ENCODE data around the gene PKNOX1.
A peak's percentile ranks its signal among the peaks of the same experiment; 100 is the strongest.
"Not testable (repeated sequence)": the region's sequence is repeated elsewhere in the genome, so short reads cannot be mapped to it uniquely, and the experiment has no call there.

The PKNOX1 gene

DNA sequence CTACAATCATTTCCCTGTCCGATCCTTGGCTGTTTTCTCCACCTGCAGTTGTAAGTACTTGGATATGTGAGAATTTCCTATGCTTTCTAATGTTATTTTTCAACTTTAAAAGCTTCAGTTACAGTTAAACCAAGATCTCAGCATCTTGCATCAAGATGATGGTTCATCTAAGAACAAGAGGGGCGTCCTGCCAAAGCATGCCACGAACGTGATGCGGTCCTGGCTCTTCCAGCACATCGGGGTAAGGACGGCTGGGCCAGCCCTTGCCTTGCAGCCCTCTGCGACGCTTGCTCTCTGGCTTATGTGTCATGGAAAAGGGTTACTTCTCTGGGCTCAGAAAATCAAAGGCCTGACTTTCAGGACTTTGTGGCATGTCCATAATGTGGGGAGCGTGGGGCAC lies 46.8 kb downstream of the PKNOX1 start:
- no peak for DNase-seq (ENCODE audit: low spot score)

DNA sequence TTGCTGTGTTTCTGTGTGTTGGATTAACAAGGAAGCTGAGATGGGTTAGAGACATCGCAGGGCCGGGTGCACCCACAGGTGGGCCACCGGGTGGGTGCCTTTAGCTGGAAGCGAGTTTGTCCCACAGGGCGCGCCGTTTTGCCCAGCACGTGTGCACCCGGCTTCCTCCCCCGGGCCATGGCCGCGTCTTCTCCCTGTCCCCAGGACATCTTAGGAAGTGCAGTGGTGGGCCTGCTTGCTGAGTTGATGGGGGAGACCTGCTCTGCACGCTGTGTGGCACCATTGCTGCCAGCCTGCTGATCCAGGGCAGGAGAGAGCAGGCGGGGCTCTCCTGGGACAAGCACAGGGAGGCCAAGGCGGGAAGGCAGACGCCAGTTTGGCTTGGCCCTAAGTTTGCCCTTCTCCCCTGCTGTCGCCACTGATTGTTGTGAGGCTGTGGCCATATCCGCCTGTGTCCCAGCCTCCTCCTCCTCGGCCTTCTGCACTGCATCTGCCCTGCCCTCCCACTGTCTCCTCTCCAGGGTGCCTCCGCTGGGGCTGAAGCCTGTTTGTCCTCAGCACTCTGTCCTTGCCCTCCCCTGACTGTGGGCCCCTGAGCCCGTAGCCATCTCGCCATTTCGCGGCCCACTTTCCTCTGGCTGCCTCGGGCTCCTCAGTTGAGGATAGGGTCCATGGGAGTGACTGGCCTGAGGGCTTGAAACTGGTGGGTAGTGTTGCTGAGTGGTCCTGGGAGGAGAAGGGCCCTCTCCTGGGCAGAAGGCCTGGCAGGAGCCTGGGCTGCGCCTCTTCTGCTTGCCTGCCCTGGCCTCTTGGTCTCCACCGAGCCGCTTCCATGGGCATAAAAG lies 47.6 kb downstream of the PKNOX1 start:
- no peak for DNase-seq (ENCODE audit: low spot score)

- no peak for DNase-seq (ENCODE audit: low spot score)
These were observed 48.8 kb downstream of the PKNOX1 start for GRCh38 chr21:43023175-43023574.

DNA sequence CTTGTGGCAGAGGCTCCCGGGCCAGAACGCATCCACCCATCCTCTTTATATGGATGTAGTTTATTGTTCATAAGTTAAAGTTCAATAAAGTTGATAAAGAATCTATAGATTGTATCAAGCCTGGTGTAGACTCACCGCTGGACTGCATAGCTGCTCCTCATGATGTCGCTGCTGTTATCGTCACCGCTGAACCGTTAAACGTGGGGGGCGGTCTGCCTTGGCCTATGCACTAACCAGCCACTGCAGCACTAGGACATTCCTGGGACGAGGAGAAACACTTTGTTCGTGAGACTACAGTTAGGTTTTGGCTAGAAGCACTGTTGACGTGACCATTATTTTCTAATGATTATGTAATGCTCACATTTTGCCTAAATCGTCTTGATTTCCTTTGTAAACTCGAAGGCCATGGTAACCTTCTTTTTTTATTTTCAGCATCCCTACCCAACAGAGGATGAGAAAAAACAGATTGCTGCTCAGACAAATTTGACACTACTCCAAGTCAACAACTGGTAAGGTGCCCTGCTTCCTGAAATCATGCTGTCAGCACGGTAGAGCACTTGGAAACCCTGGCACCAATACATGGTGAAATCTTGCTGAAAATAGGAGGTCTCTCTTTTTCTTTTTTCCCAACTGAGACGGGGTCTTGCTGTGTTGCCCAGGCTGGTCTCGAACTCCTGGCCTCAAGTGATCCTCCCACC lies 50.2 kb downstream of the PKNOX1 start:
- no peak for DNase-seq (ENCODE audit: low spot score)

- peak; percentile 47 for DNase-seq (ENCODE audit: low spot score)
These were observed 51.3 kb downstream of the PKNOX1 start for GRCh38 chr21:43025636-43026180.

DNA sequence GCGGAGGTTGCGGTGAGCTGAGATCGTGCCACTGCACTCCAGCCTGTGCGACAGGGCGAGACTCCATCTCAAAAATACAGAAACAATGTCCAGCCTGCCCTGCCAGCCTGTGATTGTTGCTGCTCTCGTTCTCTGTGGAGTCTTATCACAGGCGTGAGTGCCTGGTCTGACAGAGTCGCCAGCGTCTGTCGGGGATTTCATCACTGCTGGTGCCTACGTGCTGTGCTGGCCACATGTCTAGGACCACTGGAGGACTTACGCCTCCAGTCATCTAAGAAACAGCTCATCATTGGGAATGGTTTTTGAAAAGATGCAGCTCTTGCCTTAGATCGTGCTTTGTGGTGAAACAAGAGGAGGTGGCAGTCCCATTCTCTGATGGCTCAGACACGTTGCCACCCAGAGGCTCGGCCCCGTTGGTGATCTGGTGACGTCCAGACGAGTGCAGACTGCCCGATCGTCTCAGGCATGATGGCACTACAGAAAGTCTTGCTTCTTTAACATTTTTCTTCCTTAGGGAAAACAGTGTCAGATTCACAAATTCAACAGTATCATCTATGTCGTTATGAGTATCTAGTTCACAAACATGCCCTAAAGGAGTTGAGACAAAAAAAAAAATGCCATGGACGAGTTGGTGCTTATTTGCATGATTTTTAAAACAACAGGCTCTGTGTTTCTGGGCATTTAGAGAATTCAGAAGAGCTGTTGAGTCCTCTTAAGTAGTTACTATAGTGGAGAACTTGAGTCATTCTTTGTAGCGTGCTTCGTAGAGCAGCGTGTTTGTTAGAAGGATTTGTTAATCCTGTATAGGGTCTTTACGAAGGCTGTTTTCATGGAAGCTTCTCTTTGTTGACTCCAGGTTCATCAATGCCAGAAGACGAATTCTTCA lies 53.7 kb downstream of the PKNOX1 start:
- DNase-seq (ENCODE audit: low spot score): no peak

GRCh38 chr21:43029785-43030184 lies 55.4 kb downstream of the PKNOX1 start:
- DNase-seq (ENCODE audit: low spot score): no peak

- no peak for DNase-seq (ENCODE audit: low spot score)
These were observed 56.8 kb downstream of the PKNOX1 start for GRCh38 chr21:43031121-43031619.

- no peak for DNase-seq (ENCODE audit: low spot score)
These were observed 59.7 kb downstream of the PKNOX1 start for GRCh38 chr21:43034101-43034500.

DNA sequence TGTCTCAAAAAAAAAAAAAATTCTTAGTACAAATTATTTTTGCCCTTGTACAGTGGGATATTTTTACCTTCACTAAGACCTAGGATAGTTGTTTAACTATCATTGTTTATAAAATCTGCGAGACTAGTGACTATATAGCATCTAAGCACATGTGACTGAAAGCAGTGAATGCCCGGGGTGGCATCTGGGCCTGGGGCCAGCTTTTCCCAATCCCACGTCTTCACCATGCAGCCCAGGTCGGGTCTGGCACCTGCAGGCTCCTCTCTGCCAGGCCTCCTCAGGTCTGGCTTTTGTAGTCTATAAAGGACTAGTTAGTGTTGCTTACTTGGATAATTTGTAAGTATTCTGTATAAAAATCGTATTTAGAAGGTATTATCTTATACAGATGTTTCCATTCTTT lies 60.5 kb downstream of the PKNOX1 start:
- DNase-seq (ENCODE audit: low spot score): no peak

DNA sequence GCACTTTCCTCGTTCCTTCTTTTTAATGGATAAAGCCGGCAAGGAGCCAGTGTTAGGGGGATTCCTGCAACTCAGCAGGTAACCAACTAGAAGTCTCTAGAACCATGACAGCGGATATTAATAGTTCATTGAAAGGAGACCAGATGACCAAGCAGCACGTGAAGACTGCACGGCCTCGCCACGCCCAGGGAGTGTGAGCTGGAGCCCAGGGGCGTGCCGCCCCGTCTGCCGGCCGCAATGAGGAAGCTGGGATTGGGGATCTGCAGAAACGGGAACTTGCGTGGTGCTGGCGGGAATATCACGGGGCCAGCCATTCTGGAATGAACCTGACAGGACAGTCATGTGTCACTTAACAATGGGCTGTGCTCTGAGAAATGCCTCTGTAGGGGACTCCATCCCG lies 62.5 kb downstream of the PKNOX1 start:
- not testable (repeated sequence) for DNase-seq (ENCODE audit: low spot score)

GRCh38 chr21:43037918-43038658 lies 63.7 kb downstream of the PKNOX1 start:
- DNase-seq (ENCODE audit: low spot score): not testable (repeated sequence)

DNA sequence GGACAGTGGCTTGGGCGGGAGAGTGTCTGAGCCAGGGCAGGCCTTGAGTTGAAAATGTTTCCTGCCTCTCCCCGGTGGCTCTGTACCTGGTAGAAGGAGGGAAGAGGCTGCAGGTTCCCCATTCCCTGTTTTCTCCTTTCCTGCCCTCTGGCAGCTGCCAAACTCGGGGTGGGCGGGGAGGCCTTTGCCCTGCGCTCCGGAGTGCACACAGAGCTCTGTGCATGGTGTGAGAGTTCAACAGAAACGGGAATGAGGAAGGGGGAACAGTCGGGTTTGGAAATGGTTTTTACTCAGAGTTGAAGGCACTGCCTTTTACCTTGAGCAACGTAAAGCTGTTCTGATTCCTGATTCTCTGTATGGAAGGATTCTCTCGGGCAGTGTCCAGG lies 64.3 kb downstream of the PKNOX1 start:
- DNase-seq (ENCODE audit: low spot score): not testable (repeated sequence)

GRCh38 chr21:43042169-43042568 lies 67.8 kb downstream of the PKNOX1 start:
- DNase-seq (ENCODE audit: low spot score): not testable (repeated sequence)

GRCh38 chr21:43043291-43043690 lies 68.9 kb downstream of the PKNOX1 start:
- DNase-seq (ENCODE audit: low spot score): not testable (repeated sequence)

DNA sequence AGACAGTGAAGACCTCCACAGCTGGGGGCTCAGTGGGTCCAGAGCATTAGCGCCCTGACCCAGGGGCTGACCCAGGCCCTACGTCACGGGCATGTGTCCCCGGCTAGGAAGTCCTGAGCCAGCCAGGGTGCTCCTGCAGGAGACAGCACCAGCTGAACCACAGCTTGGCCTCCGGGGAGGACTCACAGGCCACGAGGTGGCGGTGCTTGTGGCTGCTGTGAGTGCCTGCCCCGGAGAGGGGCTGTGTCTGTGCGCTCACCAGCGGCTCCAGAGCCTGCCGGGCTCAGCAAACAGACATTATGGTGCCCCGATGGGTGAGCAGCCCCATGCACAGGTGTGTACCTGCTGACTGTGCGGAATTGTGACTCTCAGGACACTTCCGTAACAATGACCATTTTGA lies 70.2 kb downstream of the PKNOX1 start:
- DNase-seq (ENCODE audit: low spot score): not testable (repeated sequence)

GRCh38 chr21:43045165-43045875 lies 71.0 kb downstream of the PKNOX1 start:
- not testable (repeated sequence) for DNase-seq (ENCODE audit: low spot score)

GRCh38 chr21:43045876-43046821 lies 71.8 kb downstream of the PKNOX1 start:
- DNase-seq (ENCODE audit: low spot score): not testable (repeated sequence)

- DNase-seq (ENCODE audit: low spot score): not testable (repeated sequence)
These were observed 78.8 kb downstream of the PKNOX1 start for GRCh38 chr21:43053112-43053511.

Data from HuH-7.5 (cell line).